B cell (primary cell): ENCODE measurements around the gene CIBAR2. TPM values are rescaled to one million over a fixed set of nuclear protein-coding genes. Genes with fewer than 3 reads are reported as not detected.

Source experiments
- ATAC-seq: fragments of 200-7000 bp; cut with Tn5 transposase; one replicate; pipeline ENCODE4 v1.10.0; 2021; ENCODE audit warnings: low read depth, mild to moderate bottlenecking, moderate number of reproducible peaks, moderate library complexity
- CTCF ChIA-PET: fragments of 350-600 bp; sonication (Branson Sonifier 250); formaldehyde crosslinking; loops from one replicate; lab custom pipeline; 2021; ENCODE audit warnings: antibody characterized with exemption, inconsistent platforms; lab: Charles Lee
- POLR2A ChIA-PET: fragments of 350-600 bp; sonication (Branson Sonifier 250); formaldehyde crosslinking; loops from one replicate; lab custom pipeline; 2021; ENCODE audit warnings: antibody characterized with exemption; lab: Charles Lee
- DNase-seq: peaks from one replicate; pipeline ENCODE4 v3.0.0; 2013
- H2AFZ ChIP-seq: 2 replicates; pipeline ENCODE4 v1.6.1; 2012; ENCODE audit warnings: mild to moderate bottlenecking, low read depth, low read length; ENCODE audit not compliant: insufficient read depth, poor library complexity, severe bottlenecking
- H3K27ac ChIP-seq, 2 donors: 1 replicate in 1 of 2; 2 replicates in 1 of 2; pipeline ENCODE4 v1.5.1; 2012 to 2013; ENCODE audit warnings: low read length in 2 of 2, mild to moderate bottlenecking in 2 of 2, moderate library complexity in 1 of 2
- H3K27me3 ChIP-seq, 4 experiments: fragments of 200-600 bp in 1 of 4; sonication (generic) in 1 of 4; replicated peaks in 1 of 4; 1 replicate in 2 of 4; 2 replicates in 2 of 4; pipeline versions ENCODE4 v1.6.1 to v1.7.0; 2013 to 2016; ENCODE audit warnings: low read length in 3 of 4, mild to moderate bottlenecking in 2 of 4, mixed read lengths in 1 of 4, moderate library complexity in 1 of 4; ENCODE audit not compliant: insufficient read depth in 4 of 4, control insufficient read depth in 3 of 4; ENCODE audit errors: control extremely low read depth in 1 of 4
- H3K36me3 ChIP-seq, 2 experiments: replicated peaks in 1 of 2; 1 replicate in 1 of 2; 2 replicates in 1 of 2; pipeline versions ENCODE4 v1.6.1 to v1.7.1; 2013; ENCODE audit warnings: low read length in 1 of 2; ENCODE audit not compliant: insufficient read depth in 2 of 2, control insufficient read depth in 1 of 2; ENCODE audit errors: control extremely low read depth in 1 of 2, extremely low read depth in 1 of 2
- H3K4me1 ChIP-seq, 2 donors: fragments of 200-600 bp in 1 of 2; sonication (generic) in 1 of 2; 1 replicate in 1 of 2; 2 replicates in 1 of 2; pipeline versions ENCODE4 v1.5.1 to v1.6.1; 2013 to 2017; ENCODE audit warnings: low read length in 2 of 2; ENCODE audit not compliant: control insufficient read depth in 2 of 2, insufficient read depth in 2 of 2
- H3K4me2 ChIP-seq: replicated peaks from 2 replicates; pipeline ENCODE3; 2012; ENCODE audit warnings: mild to moderate bottlenecking, low read depth, low read length; ENCODE audit not compliant: poor library complexity, severe bottlenecking
- H3K4me3 ChIP-seq, 5 experiments: fragments of 200-600 bp in 1 of 5; sonication (generic) in 1 of 5; 1 replicate in 3 of 5; 2 replicates in 2 of 5; pipeline versions ENCODE4 v1.5.1 to v1.7.0; 2011 to 2016; ENCODE audit warnings: low read length in 4 of 5, mild to moderate bottlenecking in 4 of 5, low read depth in 2 of 5, control low read depth in 1 of 5, moderate library complexity in 1 of 5; ENCODE audit not compliant: insufficient read depth in 1 of 5; ENCODE audit errors: control extremely low read depth in 1 of 5, extremely low read depth in 1 of 5
- H3K79me2 ChIP-seq: fragments of 200-600 bp; sonication (generic); one replicate; pipeline ENCODE4 v1.6.0; 2016; ENCODE audit warnings: low read length; ENCODE audit not compliant: control insufficient read depth, insufficient read depth
- H3K9ac ChIP-seq: fragments of 200-600 bp; sonication (generic); 2 replicates; pipeline ENCODE4 v1.6.1; 2017; ENCODE audit warnings: mild to moderate bottlenecking, low read length, moderate library complexity
- H3K9me3 ChIP-seq, 3 donors: one replicate each; pipeline versions ENCODE4 v1.6.1 to v1.7.1; 2013; ENCODE audit warnings: low read length in 2 of 3; ENCODE audit not compliant: control insufficient read depth in 2 of 3, insufficient read depth in 1 of 3; ENCODE audit errors: control extremely low read depth in 1 of 3
- H4K20me1 ChIP-seq: 2 replicates; pipeline ENCODE4 v1.6.0; 2012; ENCODE audit warnings: mild to moderate bottlenecking, low read length; ENCODE audit not compliant: insufficient read depth, control insufficient read depth, poor library complexity, severe bottlenecking
- H3K27ac Mint-ChIP-seq: one replicate; pipeline ENCODE4 v1.8.0; 2021; ENCODE audit warnings: mixed read lengths
- H3K27me3 Mint-ChIP-seq: one replicate; pipeline ENCODE4 v1.8.0; 2021; ENCODE audit warnings: mixed read lengths
- H3K4me1 Mint-ChIP-seq: one replicate; pipeline ENCODE4 v1.8.0; 2021; ENCODE audit warnings: mixed read lengths
- H3K4me3 Mint-ChIP-seq: one replicate; pipeline ENCODE4 v1.8.0; 2021; ENCODE audit warnings: mixed read lengths
- H3K9me3 Mint-ChIP-seq: one replicate; pipeline ENCODE4 v1.8.0; 2022; ENCODE audit warnings: mixed read lengths; ENCODE audit not compliant: insufficient read depth
- CTCF ChIP-seq: fragments of 200-600 bp; IDR thresholded peaks from one replicate; pipeline ENCODE4 v1.8.0; 2022; ENCODE audit warnings: antibody characterized with exemption, mild to moderate bottlenecking
- EZH2 ChIP-seq: IDR thresholded peaks from 2 replicates; pipeline ENCODE4 v1.6.1; 2012; ENCODE audit warnings: borderline replicate concordance, low read depth, mild to moderate bottlenecking, moderate library complexity, low read length; ENCODE audit not compliant: insufficient read depth, poor library complexity, severe bottlenecking
- WGBS: methylation state at CpG from one replicate; pipeline ENCODE4 v1.1.5; 2013; ENCODE audit warnings: missing lambda C conversion rate; ENCODE audit not compliant: insufficient coverage; 5-methylcytosine and 5-hydroxymethylcytosine counted together
- intact Hi-C: fragments of 100-400 bp; cut with micrococcal nuclease; formaldehyde crosslinking; loops from one replicate; pipeline ENCODE4 v1.10.0; 2022
- polyA plus RNA-seq: library from polyadenylated mRNA; depleted of rRNA; stranded (reverse); fragments of >200 nt; gene quantifications from 2 replicates; pipeline ENCODE4 v1.2.3, GENCODE V29; 2012
- total RNA-seq, 2 donors: library from RNA; stranded (reverse); fragments of 120-200 nt in 1 of 2; gene quantifications; 1 replicate in 1 of 2; 2 replicates in 1 of 2; pipeline versions ENCODE4 v1.2.3 to v1.2.4, GENCODE V29; 2013 to 2022

Gene CIBAR2
- total and polyA plus RNA-seq, 2 donors (not counting 1 experiment from before 2014, with no cell fraction given), result not detected

GRCh38 chr16:85093705-85094104 lies 18.6 kb downstream of the CIBAR2 start:
- Mint-ChIP-seq H3K27ac (no peak overlapping the region), H3K4me1 (no peaks in the 10 kb centered on the region), H3K4me3 (no peak overlapping the region), H3K27me3 (peaks cover 11% of the 10 kb centered on the region), H3K9me3 (no peaks in the 10 kb centered on the region)
- H4K20me1 ChIP-seq, result no peaks in the 10 kb centered on the region
- no peak overlapping the region for H3K27ac ChIP-seq
- CTCF ChIA-PET, result no interaction called here
- H3K9ac ChIP-seq, result no peak overlapping the region
- DNase-seq (no peak), ATAC-seq (no peak)
- H3K4me1 ChIP-seq, result no peaks in the 10 kb centered on the region
- POLR2A ChIA-PET, result no interaction called here
- TF ChIP-seq CTCF (no peak), EZH2 (no peak)
- no peaks in the 10 kb centered on the region for H3K36me3 ChIP-seq
- intact Hi-C loops, result no loop called here
- no peaks in the 10 kb centered on the region for H3K9me3 ChIP-seq
- no peaks in the 10 kb centered on the region for H3K79me2 ChIP-seq
- H2AFZ ChIP-seq, result no peak overlapping the region
- no peaks in the 10 kb centered on the region for H3K27me3 ChIP-seq
- no peak overlapping the region for H3K4me2 ChIP-seq
- WGBS, result 86% methylated on average over 13 of the region's 13 CpGs
- no peak overlapping the region for H3K4me3 ChIP-seq

GRCh38 chr16:85092851-85093250 lies 19.4 kb downstream of the CIBAR2 start:
- Mint-ChIP-seq H3K27ac (no peak overlapping the region), H3K9me3 (no peaks in the 10 kb centered on the region), H3K4me1 (no peaks in the 10 kb centered on the region), H3K27me3 (peaks cover 11% of the 10 kb centered on the region), H3K4me3 (no peak overlapping the region)
- no peak for TF ChIP-seq EZH2
- no peak overlapping the region for H2AFZ ChIP-seq
- H3K36me3 ChIP-seq, result no peaks in the 10 kb centered on the region
- H3K9ac ChIP-seq, result no peak overlapping the region
- H3K79me2 ChIP-seq, result no peaks in the 10 kb centered on the region
- intact Hi-C loops, result no loop called here
- no peaks in the 10 kb centered on the region for H4K20me1 ChIP-seq
- no peak for DNase-seq
- H3K4me2 ChIP-seq, result no peak overlapping the region
- ChIA-PET POLR2A (no interaction called here), CTCF (no interaction called here)
- H3K9me3 ChIP-seq, result no peaks in the 10 kb centered on the region
- 97% methylated on average over 15 of the region's 18 CpGs for WGBS
- H3K4me1 ChIP-seq, result no peaks in the 10 kb centered on the region
- no peak overlapping the region for H3K27ac ChIP-seq
- ATAC-seq, result no peak
- no peaks in the 10 kb centered on the region for H3K27me3 ChIP-seq
- H3K4me3 ChIP-seq, result no peak overlapping the region
